Measurements from ENCODE around the gene NSUN3. TPM values are rescaled to one million over a fixed set of nuclear protein-coding genes. Genes with fewer than 3 reads are reported as not detected.
"Not testable (repeated sequence)": the region's sequence is repeated elsewhere in the genome, so short reads cannot be mapped to it uniquely, and the experiment has no call there.

Gene NSUN3
- total RNA-seq, 2 experiments from 2014 or later: 10.4 to 13.5 TPM

DNA sequence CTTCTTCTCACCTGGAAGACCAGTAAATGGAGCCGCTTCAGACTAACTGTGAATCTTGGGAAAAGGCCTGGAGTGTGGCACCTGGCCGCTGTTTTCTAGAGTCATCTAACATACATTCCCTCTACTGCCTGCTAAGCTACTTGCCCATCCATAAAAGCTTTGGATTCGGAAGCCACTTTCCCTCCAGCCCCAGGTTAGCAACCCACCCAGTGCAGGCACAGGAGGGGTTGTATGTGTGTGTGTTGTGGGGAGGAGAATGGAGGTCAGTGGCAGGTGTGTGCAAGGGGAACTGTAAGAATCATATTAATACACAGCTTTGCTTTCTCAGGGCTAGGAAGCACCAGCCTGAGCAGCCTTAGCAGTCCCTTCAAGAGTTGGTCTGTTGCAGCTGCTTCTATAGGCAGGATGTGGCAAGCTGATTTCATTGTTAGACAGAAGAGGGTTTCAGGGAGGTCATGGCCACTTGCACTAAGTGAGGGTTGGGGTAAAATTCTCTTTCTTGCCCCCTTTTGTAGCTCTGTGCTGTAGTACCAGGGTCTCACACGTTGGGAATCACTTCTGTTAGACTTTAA is 8.9 kb downstream of the NSUN3 start:
- TF ChIP-seq, protein P1, sequence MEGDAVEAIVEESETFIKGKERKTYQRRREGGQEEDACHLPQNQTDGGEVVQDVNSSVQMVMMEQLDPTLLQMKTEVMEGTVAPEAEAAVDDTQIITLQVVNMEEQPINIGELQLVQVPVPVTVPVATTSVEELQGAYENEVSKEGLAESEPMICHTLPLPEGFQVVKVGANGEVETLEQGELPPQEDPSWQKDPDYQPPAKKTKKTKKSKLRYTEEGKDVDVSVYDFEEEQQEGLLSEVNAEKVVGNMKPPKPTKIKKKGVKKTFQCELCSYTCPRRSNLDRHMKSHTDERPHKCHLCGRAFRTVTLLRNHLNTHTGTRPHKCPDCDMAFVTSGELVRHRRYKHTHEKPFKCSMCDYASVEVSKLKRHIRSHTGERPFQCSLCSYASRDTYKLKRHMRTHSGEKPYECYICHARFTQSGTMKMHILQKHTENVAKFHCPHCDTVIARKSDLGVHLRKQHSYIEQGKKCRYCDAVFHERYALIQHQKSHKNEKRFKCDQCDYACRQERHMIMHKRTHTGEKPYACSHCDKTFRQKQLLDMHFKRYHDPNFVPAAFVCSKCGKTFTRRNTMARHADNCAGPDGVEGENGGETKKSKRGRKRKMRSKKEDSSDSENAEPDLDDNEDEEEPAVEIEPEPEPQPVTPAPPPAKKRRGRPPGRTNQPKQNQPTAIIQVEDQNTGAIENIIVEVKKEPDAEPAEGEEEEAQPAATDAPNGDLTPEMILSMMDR (conservative IDR thresholded peaks at IDR 0.05; ENCODE audit: low read length): no peak
- no peak for TF ChIP-seq EZH2phosphoT487 (IDR thresholded peaks at IDR 0.05; ENCODE audit: borderline replicate concordance, low read depth, low read length)
- H3K27ac ChIP-seq (ENCODE audit: low read depth, low read length, poor library complexity, severe bottlenecking): no peak overlapping the region
- H3K4me1 ChIP-seq (ENCODE audit: insufficient read depth, low read length, poor library complexity, severe bottlenecking): peaks cover 11% of the 10 kb centered on the region
- H3K4me3 ChIP-seq (ENCODE audit: low read depth, low read length, poor library complexity, severe bottlenecking): no peak overlapping the region
- H3K9me3 ChIP-seq (ENCODE audit: low read length): peaks cover 12% of the 10 kb centered on the region
- no TSS peak for BruUV-seq (replicated peaks)
- H3K79me2 ChIP-seq (ENCODE audit: insufficient read depth, low read depth, low read length): peaks cover 6% of the 10 kb centered on the region; the same call in 1 of the 2 replicates
- H3K4me2 ChIP-seq (ENCODE audit: low read length): no peak overlapping the region
- ChIA-PET CTCF (ENCODE audit: unreplicated experiment) (no interaction called here), POLR2A (interaction anchor here (0.6 to 1.3 kb wide), 4 partner anchors 9 to 1944 kb away, joined by 3 to 10 read pairs (median 5); partner anchors contain the start of genes DHFR2 and NSUN3)
- H3K36me3 ChIP-seq (ENCODE audit: insufficient read depth, low read length): peaks cover 44% of the 10 kb centered on the region
- H3K9me2 ChIP-seq (ENCODE audit: insufficient read depth, low read length): no peaks in the 10 kb centered on the region
- DNase-seq (ENCODE audit: low spot score): peak; percentile 39
- no peaks in the 10 kb centered on the region for H4K20me1 ChIP-seq (ENCODE audit: insufficient read depth, low read length)
- H2AFZ ChIP-seq (ENCODE audit: low read length): no peak overlapping the region
- intact Hi-C loops (cut with micrococcal nuclease; ENCODE audit: unreplicated experiment): no loop called here

DNA sequence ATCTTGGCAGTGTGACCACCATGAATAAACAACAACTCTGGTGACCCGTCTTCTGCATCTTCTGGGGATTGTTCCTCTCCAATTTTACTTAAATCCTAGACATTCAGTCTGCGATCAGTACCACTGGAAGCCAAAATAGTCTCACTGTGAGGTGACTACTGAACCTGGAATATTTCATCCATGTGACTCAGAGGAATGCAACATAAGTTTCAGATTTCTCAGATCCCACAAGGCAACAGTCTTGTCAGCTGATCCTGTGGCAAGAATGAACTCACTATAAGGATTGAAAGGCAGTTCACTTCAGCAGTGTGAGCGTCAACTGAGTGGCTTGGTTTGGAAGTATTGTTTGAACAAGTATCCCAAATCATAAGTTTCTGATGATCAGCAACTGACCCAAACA is 13.2 kb downstream of the NSUN3 start:
- Histone ChIP-seq H3K27ac (ENCODE audit: low read depth, low read length, poor library complexity, severe bottlenecking) (no peak overlapping the region), H3K9me3 (ENCODE audit: low read length) (no peaks in the 10 kb centered on the region), H3K4me3 (ENCODE audit: low read depth, low read length, poor library complexity, severe bottlenecking) (no peak overlapping the region), H4K20me1 (ENCODE audit: insufficient read depth, low read length) (no peaks in the 10 kb centered on the region), H3K36me3 (ENCODE audit: insufficient read depth, low read length) (peaks cover 25% of the 10 kb centered on the region), H3K4me2 (ENCODE audit: low read length) (no peak overlapping the region), H2AFZ (ENCODE audit: low read length) (no peak overlapping the region), H3K9me2 (ENCODE audit: insufficient read depth, low read length) (no peaks in the 10 kb centered on the region), H3K4me1 (ENCODE audit: insufficient read depth, low read length, poor library complexity, severe bottlenecking) (peaks cover 6% of the 10 kb centered on the region), H3K79me2 (ENCODE audit: insufficient read depth, low read depth, low read length) (no peaks in the 10 kb centered on the region)
- intact Hi-C loops (cut with micrococcal nuclease; ENCODE audit: unreplicated experiment): no loop called here
- ChIA-PET POLR2A (interaction anchor here (1.5 kb wide), 1 partner anchor 13 kb away, joined by 8 read pairs; the partner anchor contains the start of genes DHFR2 and NSUN3), CTCF (ENCODE audit: unreplicated experiment) (no interaction called here)
- BruUV-seq (replicated peaks): no TSS peak
- no peak for DNase-seq (ENCODE audit: low spot score)
- TF ChIP-seq, protein P1 (conservative IDR thresholded peaks at IDR 0.05; ENCODE audit: low read length): no peak
- TF ChIP-seq EZH2phosphoT487 (IDR thresholded peaks at IDR 0.05; ENCODE audit: borderline replicate concordance, low read depth, low read length): no peak

DNA sequence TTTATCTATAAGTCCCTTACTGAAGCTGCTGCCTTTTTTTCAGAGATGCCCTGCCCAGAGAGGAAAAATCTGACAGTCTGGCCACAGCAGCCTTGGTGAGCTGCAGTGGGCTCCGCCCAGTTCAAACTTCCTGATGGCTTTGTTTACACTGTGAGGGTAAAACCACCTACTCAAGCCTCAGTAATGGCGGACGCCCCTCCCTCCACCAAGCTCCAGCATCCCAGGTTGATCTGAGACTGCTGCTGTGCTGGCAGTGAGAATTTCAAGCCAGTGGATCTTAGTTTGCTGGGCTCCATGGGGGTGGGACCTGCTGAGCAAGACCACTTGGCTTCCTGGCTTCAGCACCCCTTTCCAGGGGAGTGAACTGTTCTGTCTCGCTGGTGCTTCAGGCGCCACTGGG is 17.7 kb downstream of the NSUN3 start:
- H3K4me3 ChIP-seq (ENCODE audit: low read depth, low read length, poor library complexity, severe bottlenecking); POLR2A ChIA-PET; DNase-seq (ENCODE audit: low spot score); H2AFZ ChIP-seq (ENCODE audit: low read length); H4K20me1 ChIP-seq (ENCODE audit: insufficient read depth, low read length); H3K9me3 ChIP-seq (ENCODE audit: low read length); H3K27ac ChIP-seq (ENCODE audit: low read depth, low read length, poor library complexity, severe bottlenecking); BruUV-seq (replicated peaks); H3K9me2 ChIP-seq (ENCODE audit: insufficient read depth, low read length); H3K4me1 ChIP-seq (ENCODE audit: insufficient read depth, low read length, poor library complexity, severe bottlenecking); CTCF ChIA-PET (ENCODE audit: unreplicated experiment); H3K79me2 ChIP-seq (ENCODE audit: insufficient read depth, low read depth, low read length); H3K4me2 ChIP-seq (ENCODE audit: low read length); intact Hi-C loops (cut with micrococcal nuclease; ENCODE audit: unreplicated experiment): not testable (repeated sequence)
- H3K36me3 ChIP-seq (ENCODE audit: insufficient read depth, low read length): peaks cover 24% of the 10 kb centered on the region; the same call in 1 of the 2 replicates
